Kidney epithelial cell (primary cell): ENCODE results near the gene CDH2. TPM values are rescaled to one million over a fixed set of nuclear protein-coding genes. Genes with fewer than 3 reads are reported as not detected.

Experiments used
- DNase-seq: peaks from one replicate; pipeline ENCODE4 v3.0.0-alpha.2; 2010; ENCODE audit warnings: low read depth
- H3K27me3 ChIP-seq: 2 replicates; pipeline ENCODE4 v1.6.0; 2011; ENCODE audit warnings: low read length; ENCODE audit not compliant: control insufficient read depth, insufficient read depth
- H3K36me3 ChIP-seq: 2 replicates; pipeline ENCODE4 v1.5.1; 2011; ENCODE audit warnings: low read length; ENCODE audit not compliant: control insufficient read depth, insufficient read depth
- H3K4me3 ChIP-seq: 2 replicates; pipeline ENCODE4 v1.5.1; 2011; ENCODE audit warnings: low read depth, mild to moderate bottlenecking, control low read depth, low read length
- CTCF ChIP-seq: IDR thresholded peaks from 2 replicates; pipeline ENCODE4 v1.5.1; 2011; ENCODE audit warnings: mild to moderate bottlenecking, moderate library complexity, low read length, control low read depth, inconsistent platforms; ENCODE audit not compliant: insufficient read depth, poor library complexity, severe bottlenecking
- total RNA-seq: library from RNA; depleted of rRNA; stranded (reverse); fragments of >200 nt; gene quantifications from 2 replicates; pipeline ENCODE4 v1.2.3, GENCODE V29; 2015

Gene CDH2
- total RNA-seq, 1 donor from 2014 or later, result 190 TPM

- Histone ChIP-seq H3K27me3 (no peaks in the 10 kb centered on the region), H3K36me3 (no peaks in the 10 kb centered on the region), H3K4me3 (no peak overlapping the region)
- TF ChIP-seq CTCF, result no peak
- no peak for DNase-seq
Observed at GRCh38 chr18:28132084-28132483, 44.8 kb downstream of the CDH2 start.

GRCh38 chr18:28128659-28128980 is 48.3 kb downstream of the CDH2 start:
- Histone ChIP-seq H3K4me3 (no peak overlapping the region), H3K27me3 (no peaks in the 10 kb centered on the region), H3K36me3 (no peaks in the 10 kb centered on the region)
- TF ChIP-seq CTCF, result no peak
- no peak for DNase-seq

GRCh38 chr18:28127763-28128658 is 48.9 kb downstream of the CDH2 start:
- H3K4me3 ChIP-seq, result no peak overlapping the region
- DNase-seq, result no peak
- TF ChIP-seq CTCF, result no peak

GRCh38 chr18:28127228-28127627 is 49.7 kb downstream of the CDH2 start:
- H3K36me3 ChIP-seq, result no peaks in the 10 kb centered on the region
- no peak for DNase-seq
- H3K4me3 ChIP-seq, result no peak overlapping the region
- H3K27me3 ChIP-seq, result no peaks in the 10 kb centered on the region
- no peak for TF ChIP-seq CTCF

More at GRCh38 chr18:28127763-28128658, 48.9 kb downstream of the CDH2 start:
- Histone ChIP-seq H3K36me3 (no peaks in the 10 kb centered on the region), H3K27me3 (no peaks in the 10 kb centered on the region)

- no peaks in the 10 kb centered on the region for H3K27me3 ChIP-seq
- no peaks in the 10 kb centered on the region for H3K36me3 ChIP-seq
- H3K4me3 ChIP-seq, result no peak overlapping the region
- no peak for DNase-seq
- TF ChIP-seq CTCF, result no peak
Observed at GRCh38 chr18:28126768-28127167, 50.2 kb downstream of the CDH2 start.

- no peak overlapping the region for H3K4me3 ChIP-seq
- DNase-seq, result no peak
- no peaks in the 10 kb centered on the region for H3K36me3 ChIP-seq
- TF ChIP-seq CTCF, result no peak
- no peaks in the 10 kb centered on the region for H3K27me3 ChIP-seq
Observed at GRCh38 chr18:28125051-28125450, 51.9 kb downstream of the CDH2 start.
